ENCODE data around the gene ECE2.

The ECE2 gene

DNA sequence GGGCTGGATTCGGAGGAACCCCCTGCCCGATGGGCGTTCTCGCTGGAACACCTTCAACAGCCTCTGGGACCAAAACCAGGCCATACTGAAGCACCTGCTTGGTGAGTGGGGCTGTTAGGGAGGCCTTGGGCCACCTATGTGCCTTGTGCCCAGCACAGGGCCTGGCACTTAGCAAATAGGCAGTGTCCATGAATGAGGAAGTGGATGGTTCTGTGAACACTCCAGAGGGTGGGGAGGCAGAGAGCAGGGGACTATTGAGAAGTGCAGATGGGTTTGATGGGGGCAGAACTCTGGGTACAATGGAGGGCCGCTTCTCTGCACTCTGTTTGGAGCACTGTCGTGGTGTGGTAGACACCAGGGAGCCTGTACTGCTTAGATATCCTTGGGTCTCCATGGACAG lies 1.5 kb downstream of the ECE2 start:
- DNase-seq, result no peak

DNA sequence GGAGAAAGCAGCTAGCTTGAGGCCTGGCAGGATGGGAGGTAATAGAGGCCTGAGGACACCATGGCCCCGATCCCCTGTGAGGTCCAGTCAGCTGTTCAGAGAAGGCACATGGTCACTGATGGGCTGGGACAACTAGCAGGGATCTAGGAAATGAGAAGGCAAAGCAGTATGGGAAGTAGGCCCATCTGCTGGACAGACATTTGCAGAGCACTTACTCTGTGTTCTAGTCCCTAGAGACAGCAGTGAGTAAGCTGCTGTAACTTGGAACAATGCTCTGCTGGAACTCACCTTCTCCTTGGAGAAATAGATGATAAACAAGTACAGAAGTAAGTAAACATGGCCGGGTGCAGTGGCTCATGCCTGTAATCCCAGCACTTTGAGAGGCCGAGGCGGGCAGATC lies 7.1 kb downstream of the ECE2 start:
- DNase-seq, result no peak

DNA sequence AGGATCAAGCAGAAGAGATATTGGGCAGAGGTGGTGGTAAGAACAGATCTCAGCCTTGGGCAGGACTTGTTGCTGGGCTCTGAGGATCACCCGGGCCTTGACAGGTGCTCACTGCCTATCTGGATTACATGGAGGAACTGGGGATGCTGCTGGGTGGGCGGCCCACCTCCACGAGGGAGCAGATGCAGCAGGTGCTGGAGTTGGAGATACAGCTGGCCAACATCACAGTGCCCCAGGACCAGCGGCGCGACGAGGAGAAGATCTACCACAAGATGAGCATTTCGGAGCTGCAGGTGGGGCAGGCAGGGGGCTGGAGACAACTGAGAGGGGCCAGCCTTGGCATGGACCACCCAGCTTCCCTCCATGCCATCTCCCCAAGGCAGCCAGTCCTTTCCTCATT lies 7.9 kb downstream of the ECE2 start:
- no peak for DNase-seq

DNA sequence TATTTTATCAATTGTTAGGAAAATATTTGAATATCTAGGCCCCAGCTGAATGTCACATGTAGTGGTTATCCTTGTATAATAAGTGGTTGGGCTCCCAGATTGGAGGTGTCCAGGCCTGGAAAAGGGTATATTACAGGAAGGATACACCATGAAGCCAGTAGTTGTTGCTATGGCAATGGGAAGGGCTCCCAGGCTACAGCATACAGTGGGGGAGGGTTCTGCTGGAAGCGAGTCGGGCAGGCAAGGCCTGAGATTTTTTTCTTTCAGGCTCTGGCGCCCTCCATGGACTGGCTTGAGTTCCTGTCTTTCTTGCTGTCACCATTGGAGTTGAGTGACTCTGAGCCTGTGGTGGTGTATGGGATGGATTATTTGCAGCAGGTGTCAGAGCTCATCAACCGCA lies 8.9 kb downstream of the ECE2 start:
- peak; percentile 22 for DNase-seq

DNA sequence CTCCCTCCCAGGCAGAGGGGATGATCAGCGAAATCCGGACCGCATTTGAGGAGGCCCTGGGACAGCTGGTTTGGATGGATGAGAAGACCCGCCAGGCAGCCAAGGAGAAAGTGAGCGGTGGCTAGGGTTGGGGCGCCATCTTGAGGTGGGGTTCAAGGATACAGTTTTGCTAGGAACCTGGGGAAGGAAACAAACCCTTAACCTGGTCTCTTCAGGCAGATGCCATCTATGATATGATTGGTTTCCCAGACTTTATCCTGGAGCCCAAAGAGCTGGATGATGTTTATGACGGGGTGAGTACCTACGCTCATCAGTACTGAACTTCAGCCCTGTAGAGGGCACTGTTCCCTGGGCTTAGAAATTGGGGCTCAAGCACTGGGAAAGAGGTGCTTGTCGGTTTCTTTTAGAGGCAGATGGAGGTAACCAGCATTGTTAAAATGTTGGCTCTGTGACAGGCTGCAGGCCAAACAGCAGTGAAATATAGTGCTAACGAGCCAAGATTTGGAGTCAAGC lies 13.7 kb downstream of the ECE2 start:
- DNase-seq, result peak; percentile 17

DNA sequence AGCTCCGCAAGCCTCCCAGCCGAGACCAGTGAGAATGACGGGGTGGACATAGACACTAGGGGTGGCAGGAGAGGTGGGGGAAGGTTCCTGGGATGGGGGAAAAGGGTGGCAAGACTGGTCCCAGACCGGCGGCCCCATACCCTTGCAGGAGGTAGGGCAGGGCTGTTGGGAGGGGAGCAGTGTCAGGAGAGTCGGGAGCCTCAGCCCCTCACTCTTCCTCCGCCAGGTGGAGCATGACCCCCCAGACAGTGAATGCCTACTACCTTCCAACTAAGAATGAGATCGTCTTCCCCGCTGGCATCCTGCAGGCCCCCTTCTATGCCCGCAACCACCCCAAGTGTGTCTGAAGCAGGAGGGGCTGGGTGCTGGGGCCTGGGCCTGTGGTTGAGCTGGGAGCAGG lies 14.5 kb downstream of the ECE2 start:
- no peak for DNase-seq

DNA sequence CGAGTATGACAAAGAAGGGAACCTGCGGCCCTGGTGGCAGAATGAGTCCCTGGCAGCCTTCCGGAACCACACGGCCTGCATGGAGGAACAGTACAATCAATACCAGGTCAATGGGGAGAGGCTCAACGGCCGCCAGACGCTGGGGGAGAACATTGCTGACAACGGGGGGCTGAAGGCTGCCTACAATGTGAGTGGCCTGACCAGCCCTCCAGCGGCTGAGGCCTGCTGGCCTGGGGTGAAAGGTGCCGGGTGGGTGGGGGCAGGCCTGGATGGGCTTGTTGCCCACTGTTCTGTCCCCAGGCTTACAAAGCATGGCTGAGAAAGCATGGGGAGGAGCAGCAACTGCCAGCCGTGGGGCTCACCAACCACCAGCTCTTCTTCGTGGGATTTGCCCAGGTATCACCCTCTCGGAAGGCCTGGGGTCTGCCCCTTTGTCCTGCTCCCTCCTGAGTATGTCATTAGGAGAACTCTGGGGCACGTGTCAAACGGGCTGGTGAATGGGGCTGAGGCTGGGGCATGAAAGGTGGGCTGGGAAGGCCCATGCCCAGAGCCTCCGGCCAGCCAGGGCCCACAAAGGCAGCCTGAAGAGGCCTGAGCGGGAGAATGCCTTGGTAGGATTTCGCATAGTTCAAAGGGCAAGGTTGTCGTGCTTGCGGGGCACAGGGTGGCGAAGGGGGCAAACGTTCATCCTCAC lies 15.4 kb downstream of the ECE2 start:
- no peak for DNase-seq

DNA sequence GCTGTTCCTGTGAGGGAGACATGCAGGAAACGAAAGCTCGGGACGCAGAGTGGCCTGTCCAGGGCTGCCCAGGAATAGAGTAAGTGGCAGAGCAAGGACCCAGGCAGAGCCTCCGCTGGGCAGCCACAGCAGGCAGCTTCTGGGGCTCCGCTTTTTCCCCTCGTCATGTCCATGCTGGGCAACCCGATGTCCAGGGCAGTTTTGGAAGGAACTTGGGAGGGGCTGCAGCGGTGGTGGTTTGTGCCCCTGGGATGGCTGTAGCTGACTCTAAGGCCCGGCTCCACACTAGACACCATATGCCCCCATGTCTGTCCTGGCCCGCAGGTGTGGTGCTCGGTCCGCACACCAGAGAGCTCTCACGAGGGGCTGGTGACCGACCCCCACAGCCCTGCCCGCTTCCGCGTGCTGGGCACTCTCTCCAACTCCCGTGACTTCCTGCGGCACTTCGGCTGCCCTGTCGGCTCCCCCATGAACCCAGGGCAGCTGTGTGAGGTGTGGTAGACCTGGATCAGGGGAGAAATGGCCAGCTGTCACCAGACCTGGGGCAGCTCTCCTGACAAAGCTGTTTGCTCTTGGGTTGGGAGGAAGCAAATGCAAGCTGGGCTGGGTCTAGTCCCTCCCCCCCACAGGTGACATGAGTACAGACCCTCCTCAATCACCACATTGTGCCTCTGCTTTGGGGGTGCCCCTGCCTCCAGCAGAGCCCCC lies 16.1 kb downstream of the ECE2 start:
- DNase-seq, result no peak

DNA sequence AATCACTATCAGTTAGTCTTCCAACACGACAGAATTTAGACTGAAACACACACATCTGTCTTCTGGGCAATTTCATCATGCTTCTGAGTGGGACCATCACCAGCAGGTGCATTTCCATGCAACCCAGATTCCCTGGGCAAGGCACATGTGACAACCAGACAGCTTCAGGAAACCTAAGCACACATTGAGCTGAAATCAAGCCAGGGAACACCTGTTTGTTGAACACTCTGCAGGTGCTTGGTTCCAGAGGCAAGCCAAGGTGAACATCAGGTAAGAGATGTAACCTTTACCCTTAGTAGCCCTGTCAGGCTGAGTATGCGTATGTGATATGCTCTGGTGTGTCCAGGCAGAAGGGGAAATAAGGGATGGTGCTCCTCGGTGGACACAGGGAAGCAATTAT lies 19.9 kb downstream of the ECE2 start:
- no peak for DNase-seq

DNA sequence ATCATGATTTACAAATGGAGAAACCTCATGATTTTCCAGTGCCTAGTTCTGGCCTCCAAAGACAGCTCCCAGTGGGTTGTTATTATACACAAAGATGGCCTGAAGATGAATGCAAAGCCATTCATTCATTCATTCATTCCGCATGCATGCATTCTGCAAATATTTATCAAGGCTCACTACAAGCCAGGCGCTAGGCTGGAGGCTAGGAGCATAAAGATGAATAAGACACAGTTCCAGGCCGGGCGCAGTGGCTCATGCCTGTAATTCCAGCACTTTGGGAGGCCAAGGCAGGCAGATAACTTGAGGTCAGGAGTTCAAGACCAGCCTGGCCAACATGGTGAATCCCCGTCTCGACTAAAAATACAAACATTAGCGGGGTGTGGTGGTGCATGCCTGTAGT lies 20.8 kb downstream of the ECE2 start:
- DNase-seq, result no peak

DNA sequence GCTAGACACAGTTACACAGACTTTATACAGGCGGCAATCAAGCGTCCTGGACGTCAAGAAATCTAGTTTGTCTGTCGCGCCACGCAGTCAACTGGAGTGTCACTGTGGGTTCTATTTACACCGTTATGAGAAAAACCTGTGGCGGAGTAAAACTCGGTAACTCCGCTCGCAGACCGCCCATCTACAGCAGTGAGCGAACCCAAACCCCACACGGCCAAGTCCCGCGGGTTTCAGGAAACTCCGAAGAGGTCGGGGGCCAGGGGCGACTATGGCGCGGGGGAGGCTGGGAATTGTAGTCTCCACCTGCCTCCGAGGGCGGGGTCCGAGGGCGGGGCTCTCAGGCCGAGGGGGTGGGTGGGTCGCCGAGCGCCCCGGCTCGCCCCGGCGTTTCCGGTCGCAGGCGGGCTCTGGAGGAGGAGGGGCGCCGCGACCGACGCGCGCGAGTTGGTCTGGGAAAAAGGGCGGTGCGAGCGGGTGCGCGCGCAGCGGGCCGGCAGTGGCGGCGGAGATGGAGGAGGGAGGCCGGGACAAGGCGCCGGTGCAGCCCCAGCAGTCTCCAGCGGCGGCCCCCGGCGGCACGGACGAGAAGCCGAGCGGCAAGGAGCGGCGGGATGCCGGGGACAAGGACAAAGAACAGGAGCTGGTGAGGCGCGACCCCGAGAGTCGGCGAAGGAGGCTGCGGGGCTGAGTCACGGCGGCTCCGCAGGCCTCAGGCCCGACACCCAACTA lies 23.1 kb downstream of the ECE2 start, which contains the start of gene PSMD2:
TSS of gene PSMD2 (plus strand) at position 483 of the 729 bp plus-strand sequence. CDS start at position 509, 26 bp downstream.
- DNase-seq, result peak; percentile 88

DNA sequence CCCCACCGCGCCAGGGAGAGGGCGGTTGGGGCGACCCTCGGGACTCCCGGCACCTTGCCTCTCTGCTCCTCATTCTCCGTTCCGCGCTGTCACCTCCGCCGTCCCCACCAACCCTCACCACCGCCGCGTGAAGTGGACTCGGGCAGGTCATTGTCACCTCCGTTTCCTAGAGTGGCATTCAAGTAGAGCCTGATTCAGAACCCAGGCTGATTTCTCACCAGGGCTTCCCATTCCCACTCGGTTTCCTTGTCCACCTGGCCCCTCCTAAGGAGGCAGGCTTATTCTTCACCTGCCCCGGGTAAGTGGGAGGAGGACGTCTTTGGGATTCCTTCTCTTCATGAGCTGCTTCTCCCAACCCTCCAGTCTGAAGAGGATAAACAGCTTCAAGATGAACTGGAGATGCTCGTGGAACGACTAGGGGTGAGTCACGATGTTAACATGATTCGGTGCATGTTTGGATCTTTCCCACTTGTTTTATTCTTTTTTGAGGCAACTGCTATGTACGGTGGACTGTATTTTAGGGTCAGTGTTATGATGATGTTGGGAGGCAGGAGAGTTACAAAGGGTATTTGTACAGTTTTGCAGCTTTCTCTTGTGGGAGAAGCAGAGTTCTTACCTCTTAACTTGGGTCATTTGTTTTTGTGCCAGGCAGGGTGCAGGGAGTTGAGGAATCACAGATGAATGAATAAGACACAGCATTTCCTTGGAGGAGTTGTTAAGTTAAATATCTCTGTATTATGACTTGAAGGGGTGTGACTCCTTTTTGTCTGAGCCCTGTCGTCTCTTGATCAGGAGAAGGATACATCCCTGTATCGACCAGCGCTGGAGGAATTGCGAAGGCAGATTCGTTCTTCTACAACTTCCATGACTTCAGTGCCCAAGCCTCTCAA lies 23.9 kb downstream of the ECE2 start:
- no peak for DNase-seq

DNA sequence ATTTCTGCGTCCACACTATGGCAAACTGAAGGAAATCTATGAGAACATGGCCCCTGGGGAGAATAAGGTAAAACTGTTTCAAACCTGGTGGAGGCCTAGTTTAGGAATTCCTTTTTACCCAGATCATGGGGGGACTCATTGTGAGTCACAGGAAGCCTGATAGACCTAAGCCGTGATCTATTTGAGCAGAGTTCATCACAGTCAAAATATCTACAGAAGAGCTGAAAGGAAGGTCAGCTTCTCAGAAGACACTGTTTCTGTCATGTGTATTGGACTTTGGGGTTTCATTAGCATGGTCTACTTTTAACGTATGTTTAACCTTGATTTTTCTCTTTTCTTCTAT lies 24.5 kb downstream of the ECE2 start:
- no peak for DNase-seq

DNA sequence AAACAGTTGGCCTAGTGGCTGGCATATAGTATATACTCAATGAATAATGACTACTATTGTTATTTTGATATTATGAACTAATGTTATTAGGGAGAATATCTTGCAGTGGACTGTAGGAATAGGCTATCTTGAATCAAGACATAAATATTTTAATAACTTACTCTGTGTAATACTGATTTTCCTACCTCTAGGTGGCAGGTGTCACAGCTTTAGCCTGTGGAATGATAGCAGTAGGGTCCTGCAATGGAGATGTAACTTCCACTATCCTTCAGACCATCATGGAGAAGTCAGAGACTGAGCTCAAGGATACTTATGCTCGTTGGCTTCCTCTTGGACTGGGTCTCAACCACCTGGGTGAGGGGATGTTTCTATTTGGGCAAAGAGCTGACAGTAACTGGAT lies 29.8 kb downstream of the ECE2 start:
- no peak for DNase-seq

DNA sequence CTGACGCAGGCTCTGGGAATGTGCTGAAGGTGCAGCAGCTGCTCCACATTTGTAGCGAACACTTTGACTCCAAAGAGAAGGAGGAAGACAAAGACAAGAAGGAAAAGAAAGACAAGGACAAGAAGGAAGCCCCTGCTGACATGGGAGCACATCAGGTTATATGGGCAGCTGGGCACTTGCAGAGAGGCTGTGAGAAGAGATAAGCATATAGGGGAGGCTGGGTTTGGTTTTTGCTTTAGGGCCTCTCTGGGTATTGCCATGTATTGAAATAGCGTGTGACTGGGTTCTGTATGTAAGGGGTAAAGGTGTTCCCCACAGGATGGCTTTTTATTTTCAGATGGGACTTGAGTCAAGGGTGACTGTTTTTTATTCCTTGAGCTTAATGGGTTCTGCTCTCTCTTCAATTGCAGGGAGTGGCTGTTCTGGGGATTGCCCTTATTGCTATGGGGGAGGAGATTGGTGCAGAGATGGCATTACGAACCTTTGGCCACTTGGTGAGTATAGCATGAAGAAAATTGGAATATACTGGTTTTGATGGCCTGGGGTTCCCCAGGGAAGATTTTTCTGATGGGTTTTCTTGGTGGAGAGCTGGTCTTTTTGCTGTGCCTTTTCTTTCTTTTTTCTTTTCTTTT lies 30.6 kb downstream of the ECE2 start:
- DNase-seq, result no peak

DNA sequence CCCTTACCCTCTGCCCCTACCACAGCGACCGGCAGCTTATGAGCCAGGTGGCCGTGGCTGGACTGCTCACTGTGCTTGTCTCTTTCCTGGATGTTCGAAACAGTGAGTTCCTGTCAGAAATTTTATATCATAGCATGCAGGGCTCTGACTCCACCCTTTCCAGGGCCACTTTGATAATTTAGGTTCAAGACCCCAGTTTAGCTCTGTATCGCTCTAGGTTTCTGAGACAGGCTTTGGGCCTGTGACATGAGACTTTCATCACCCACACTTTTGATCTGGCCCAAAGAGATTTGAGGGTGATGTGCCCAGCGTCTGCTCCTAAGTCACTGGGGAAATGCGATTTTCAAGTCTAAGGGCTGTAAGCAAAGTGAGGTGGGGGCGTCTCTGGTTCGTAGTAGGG lies 32.1 kb downstream of the ECE2 start:
- DNase-seq, result no peak

DNA sequence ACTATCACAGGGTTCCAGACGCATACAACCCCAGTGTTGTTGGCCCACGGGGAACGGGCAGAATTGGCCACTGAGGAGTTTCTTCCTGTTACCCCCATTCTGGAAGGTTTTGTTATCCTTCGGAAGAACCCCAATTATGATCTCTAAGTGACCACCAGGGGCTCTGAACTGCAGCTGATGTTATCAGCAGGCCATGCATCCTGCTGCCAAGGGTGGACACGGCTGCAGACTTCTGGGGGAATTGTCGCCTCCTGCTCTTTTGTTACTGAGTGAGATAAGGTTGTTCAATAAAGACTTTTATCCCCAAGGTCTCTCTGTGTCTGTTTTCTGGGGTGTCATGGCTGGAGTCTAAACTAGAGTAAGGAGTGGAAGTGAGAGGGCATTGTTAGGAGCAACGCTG lies 32.9 kb downstream of the ECE2 start:
- DNase-seq, result no peak

DNA sequence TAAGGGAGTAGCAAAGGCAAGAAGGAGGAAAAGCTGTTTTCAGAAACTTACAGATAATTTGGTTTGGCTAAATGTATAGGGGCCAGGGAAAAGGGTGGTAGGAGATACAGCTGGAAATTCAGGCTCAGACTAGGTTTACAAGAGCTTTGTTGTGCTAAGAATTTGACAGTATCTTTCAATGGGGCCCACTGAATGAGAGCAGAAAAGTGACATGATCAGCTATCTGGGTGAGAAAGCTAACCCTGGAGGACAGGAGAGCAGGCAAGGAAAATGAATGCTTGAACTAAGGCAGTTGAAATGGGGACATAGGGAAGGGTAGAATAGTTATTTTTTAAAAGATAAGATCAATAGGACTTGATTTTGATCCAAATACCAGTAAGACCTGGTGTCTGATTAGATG lies 35.8 kb downstream of the ECE2 start:
- DNase-seq, result no peak

DNA sequence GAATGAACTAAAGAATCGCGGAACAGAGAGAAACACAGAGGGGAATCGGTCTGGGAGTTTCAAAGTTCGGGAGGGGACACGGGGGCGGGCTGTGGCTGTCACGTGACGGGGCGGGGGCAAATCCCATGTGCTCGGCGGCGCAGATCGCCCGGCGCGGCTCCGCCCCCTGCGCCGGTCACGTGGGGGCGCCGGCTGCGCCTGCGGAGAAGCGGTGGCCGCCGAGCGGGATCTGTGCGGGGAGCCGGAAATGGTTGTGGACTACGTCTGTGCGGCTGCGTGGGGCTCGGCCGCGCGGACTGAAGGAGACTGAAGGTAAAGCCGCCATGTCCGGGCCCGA lies 38.5 kb downstream of the ECE2 start, which contains the start of gene EIF4G1:
TSS of gene EIF4G1 (plus strand) at position 244 of the 337 bp plus-strand sequence. CDS start 1,191 bp downstream, outside the sequence.
- DNase-seq, result peak; percentile 79

DNA sequence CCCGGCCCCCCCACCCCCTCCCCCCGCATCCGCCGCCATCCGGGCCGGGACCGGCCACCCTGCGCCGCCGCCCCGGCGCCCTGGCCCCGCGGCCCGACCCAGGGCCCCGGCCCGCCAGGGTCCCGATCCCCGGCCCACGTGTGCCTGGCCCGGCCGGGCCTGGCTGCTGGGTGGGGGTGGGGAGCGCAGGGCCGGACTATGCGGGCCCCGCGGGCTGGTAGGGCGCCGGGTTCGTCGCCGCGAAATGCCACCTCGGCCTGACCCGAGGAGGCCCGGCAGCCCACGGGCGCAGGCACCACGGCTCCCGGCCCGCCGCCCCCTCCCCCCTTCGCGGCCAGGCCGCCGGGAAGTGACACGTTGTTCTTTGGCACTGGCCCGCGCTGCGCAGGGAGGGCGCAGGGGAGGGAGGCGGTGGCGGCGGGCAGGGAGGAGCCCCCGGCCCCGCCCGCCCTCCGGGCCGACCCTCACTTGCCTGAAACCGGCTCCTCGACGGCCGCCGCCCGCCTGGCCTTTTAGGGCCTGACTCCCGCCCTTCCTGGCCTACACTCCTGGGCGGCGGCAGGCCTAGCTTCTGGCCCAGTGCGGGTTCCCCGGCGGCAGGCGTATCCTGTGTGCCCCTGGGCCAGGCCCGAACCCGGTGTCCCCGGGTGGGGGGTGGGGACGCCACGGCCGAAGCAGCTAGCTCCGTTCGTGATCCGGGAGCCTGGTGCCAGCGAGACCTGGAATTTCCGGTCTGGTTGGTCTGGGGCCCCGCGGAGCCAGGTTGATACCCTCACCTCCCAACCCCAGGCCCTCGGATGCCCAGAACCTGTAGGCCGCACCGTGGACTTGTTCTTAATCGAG lies 39.1 kb downstream of the ECE2 start:
- no peak for DNase-seq

DNA sequence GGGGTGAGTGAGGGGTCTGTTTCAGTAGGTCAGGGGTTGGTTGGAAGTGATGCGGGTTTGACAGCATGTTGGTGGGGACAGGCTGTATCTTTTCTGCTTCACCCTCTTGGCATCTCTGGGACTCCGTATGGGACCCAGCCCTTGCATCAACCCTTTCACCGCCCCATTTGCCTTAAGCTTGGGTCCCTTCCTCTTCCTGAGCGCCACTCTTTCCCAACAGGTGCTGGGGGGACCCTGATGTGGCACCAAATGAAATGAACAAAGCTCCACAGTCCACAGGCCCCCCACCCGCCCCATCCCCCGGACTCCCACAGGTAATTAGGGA lies 39.7 kb downstream of the ECE2 start:
- no peak for DNase-seq

Data from DMS79 (cell line).